Suprapubic skin (tissue), 4 donors: ENCODE measurements around the gene PUM2.

ENCODE experiments used
- CTCF ChIP-seq, 2 donors: fragments of 200-600 bp in 1 of 2; fragments of 450-650 bp in 1 of 2; sonication (generic) in 1 of 2; IDR thresholded peaks; one replicate each; pipeline ENCODE4 v1.5.1; 2016 to 2019; ENCODE audit warnings: antibody characterized with exemption in 2 of 2, mild to moderate bottlenecking in 1 of 2, moderate library complexity in 1 of 2
- EP300 ChIP-seq: sonication (generic); formaldehyde crosslinking; IDR thresholded peaks from one replicate; pipeline ENCODE4 v1.6.1; 2017; ENCODE audit warnings: antibody characterized with exemption
- POLR2A ChIP-seq, 2 donors: fragments of 450-650 bp; IDR thresholded peaks; one replicate each; pipeline ENCODE4 v1.6.1; 2017; ENCODE audit warnings: antibody characterized with exemption in 2 of 2, mild to moderate bottlenecking in 2 of 2, moderate library complexity in 2 of 2
- POLR2AphosphoS5 ChIP-seq, 3 donors: sonication (generic); formaldehyde crosslinking; IDR thresholded peaks; one replicate each; pipeline ENCODE4 v1.6.1; 2017; ENCODE audit warnings: antibody characterized with exemption in 3 of 3

GRCh38 chr2:20221555-20221973 is 129.1 kb downstream of the PUM2 start:
- TF ChIP-seq CTCF (IDR thresholded peaks at IDR 0.05) = no peak
- no peak for TF ChIP-seq POLR2AphosphoS5 (IDR thresholded peaks at IDR 0.05)
- no peak for TF ChIP-seq EP300
- TF ChIP-seq POLR2A (IDR thresholded peaks at IDR 0.05) = no peak
